Astrocyte of the spinal cord (primary cell): ENCODE measurements around the gene TEX9.

Experiments
- DNase-seq: peaks from one replicate; pipeline ENCODE4 v3.0.0; 2011; ENCODE audit warnings: low read depth, low spot score
- H3K4me3 ChIP-seq: 2 replicates; pipeline ENCODE4 v1.5.1; 2011; ENCODE audit warnings: low read depth, mild to moderate bottlenecking, low read length, moderate library complexity
- CTCF ChIP-seq: IDR thresholded peaks from 2 replicates; pipeline ENCODE4 v1.5.1; 2012; ENCODE audit warnings: low read depth, mild to moderate bottlenecking, low read length, inconsistent platforms
- in situ Hi-C: cut with HindIII; loops from 2 replicates; pipeline ENCODE4 v1.10.0; 2017; ENCODE audit warnings: low sequenced_read_pairs

TEX9 gene

GRCh38 chr15:56473017-56473416 lies 107.8 kb downstream of the TEX9 start:
- no peak overlapping the region for H3K4me3 ChIP-seq
- DNase-seq: no peak
- TF ChIP-seq CTCF: no peak
- in situ Hi-C loops: no loop called here

GRCh38 chr15:56475351-56475750 lies 110.1 kb downstream of the TEX9 start:
- no peak for TF ChIP-seq CTCF
- H3K4me3 ChIP-seq: no peak overlapping the region
- in situ Hi-C loops: no loop called here
- no peak for DNase-seq
